GM12878 (cell line): Measurements from ENCODE around the gene POLR1A. TPM values are rescaled to one million over a fixed set of nuclear protein-coding genes. Genes with fewer than 3 reads are reported as not detected.

ENCODE experiments used
- ATF7 ChIP-seq: fragments of 450-650 bp; IDR thresholded peaks from 2 replicates; pipeline ENCODE4 v1.6.1; 2016; ENCODE audit warnings: low read depth, mild to moderate bottlenecking
- BMI1 ChIP-seq: fragments of 450-650 bp; IDR thresholded peaks from 2 replicates; pipeline ENCODE4 v1.6.1; 2016; ENCODE audit warnings: mild to moderate bottlenecking, moderate library complexity, borderline replicate concordance
- CBX3 ChIP-seq: fragments of 200-600 bp; sonication (generic); IDR thresholded peaks from 2 replicates; pipeline ENCODE4 v1.6.1; 2016; ENCODE audit warnings: low read depth, borderline replicate concordance
- ELK1 ChIP-seq: IDR thresholded peaks from 2 replicates; pipeline ENCODE4 v1.6.1; 2012; ENCODE audit warnings: low read depth, low read length, improper control_type of control experiment
- EP300 ChIP-seq, 2 experiments: fragments of 150-350 bp in 1 of 2; IDR thresholded peaks; 2 replicates each; pipeline ENCODE4 v1.6.1; 2011 to 2012; ENCODE audit warnings: low read depth in 2 of 2, low read length in 2 of 2, borderline replicate concordance in 1 of 2, improper control_type of control experiment in 1 of 2, inconsistent platforms in 1 of 2; ENCODE audit not compliant: control insufficient read depth in 1 of 2
- HCFC1 ChIP-seq: fragments of 150-350 bp; IDR thresholded peaks from 2 replicates; pipeline ENCODE4 v1.6.1; 2014; ENCODE audit warnings: low read length
- IKZF1 ChIP-seq: fragments of 450-650 bp; conservative IDR thresholded peaks from 2 replicates; pipeline ENCODE4 v1.6.1; 2017; ENCODE audit warnings: antibody characterized with exemption, mild to moderate bottlenecking
- LARP7 ChIP-seq: fragments of 450-650 bp; IDR thresholded peaks from 2 replicates; pipeline ENCODE4 v1.6.1; 2017; ENCODE audit warnings: mild to moderate bottlenecking
- MTA2 ChIP-seq: fragments of 450-650 bp; IDR thresholded peaks from 2 replicates; pipeline ENCODE4 v1.6.1; 2016; ENCODE audit warnings: low read depth, mild to moderate bottlenecking, moderate library complexity
- MXI1 ChIP-seq: fragments of 150-350 bp; IDR thresholded peaks from 2 replicates; pipeline ENCODE4 v1.6.1; 2011; ENCODE audit warnings: low read depth, mild to moderate bottlenecking, inconsistent platforms, low read length, improper control_type of control experiment
- PKNOX1 ChIP-seq: fragments of 450-650 bp; IDR thresholded peaks from 2 replicates; pipeline ENCODE4 v1.6.1; 2016; ENCODE audit warnings: mild to moderate bottlenecking
- PML ChIP-seq: IDR thresholded peaks from 2 replicates; pipeline ENCODE4 v1.6.1; 2012; ENCODE audit warnings: low read length, inconsistent platforms
- RELB ChIP-seq: fragments of 450-650 bp; IDR thresholded peaks from 2 replicates; pipeline ENCODE4 v1.6.1; 2017; ENCODE audit warnings: low read depth, mild to moderate bottlenecking, moderate library complexity
- YY1 ChIP-seq: IDR thresholded peaks from 2 replicates; pipeline ENCODE4 v1.6.1; 2011; ENCODE audit warnings: low read depth, mild to moderate bottlenecking, low read length
- ZBTB4 ChIP-seq: fragments of 450-650 bp; formaldehyde crosslinking; IDR thresholded peaks from 2 replicates; pipeline ENCODE4 v1.4.0; 2022; ENCODE audit warnings: mild to moderate bottlenecking, moderate library complexity
- polyA plus RNA-seq, 11 experiments: library from polyadenylated mRNA; depleted of rRNA in 4 of 11; unstranded in 6 of 11; stranded (reverse) in 5 of 11; fragments of >200 nt; fragmentation: Nextera tagmentation in 4 of 11; fragmentation: Illumina TruSeq in 1 of 11; extraction: Ambion mirVana in 4 of 11; extraction: Trizol in 1 of 11; gene quantifications; 1 replicate in 1 of 11; 2 replicates in 10 of 11; pipeline versions ENCODE4 v1.2.1 to v1.2.3, GENCODE V29; 2011 to 2016; ENCODE audit warnings: inconsistent platforms in 2 of 11, missing spikeins in 2 of 11, low read depth in 1 of 11
- total RNA-seq, 4 experiments: library from RNA; depleted of rRNA in 3 of 4; stranded (reverse); fragments of >200 nt in 3 of 4; fragmentation: Illumina TruSeq in 1 of 4; extraction: Trizol in 1 of 4; gene quantifications; 2 replicates each; pipeline versions ENCODE4 v1.2.1 to v1.2.3, GENCODE V29; 2013 to 2021

The POLR1A gene
- total and polyA plus RNA-seq, 10 of the 15 experiments (the other 5 are each of a cell fraction or from before 2014, with no cell fraction given) = 2.1 to 53.9 (median 17.8) TPM

- no peak for TF ChIP-seq ZBTB4
- peak; percentile 46; the same call in 1 of the 2 replicates for TF ChIP-seq BMI1
- 0 out of 2 replicates have a peak, but pooled peaks have one; percentile 12 for TF ChIP-seq ELK1
- no peak for TF ChIP-seq LARP7
- TF ChIP-seq EP300 (IDR thresholded peaks at IDR 0.05; ENCODE audit: borderline replicate concordance in 1 of 2, control insufficient read depth in 1 of 2, low read depth in 2 of 2, low read length in 2 of 2) = peak in 1 of 2 experiments; percentile 45; a peak in 1 of 4 replicates
- peak; percentile 38 for TF ChIP-seq ATF7
- peak; percentile 39; the same call in 1 of the 2 replicates for TF ChIP-seq RELB
- TF ChIP-seq MXI1 = peak; percentile 74; the same call in 1 of the 2 replicates
- TF ChIP-seq PKNOX1 = peak; percentile 52; the same call in 1 of the 2 replicates
- TF ChIP-seq IKZF1 = peak; percentile 34
- TF ChIP-seq CBX3 = no peak
- TF ChIP-seq PML = no peak
- no peak for TF ChIP-seq YY1
- TF ChIP-seq HCFC1 = no peak
- 0 out of 2 replicates have a peak, but pooled peaks have one; percentile 11 for TF ChIP-seq MTA2
Observed at GRCh38 chr2:85996591-85996990, 109.1 kb downstream of the POLR1A start (continued).
